OCI-LY7 (cell line): ENCODE measurements around the gene PKHD1.

Experiments
- CTCF ChIP-seq: fragments of 200-600 bp; sonication (generic); conservative IDR thresholded peaks from 2 replicates; pipeline ENCODE4 v1.5.1; 2014; ENCODE audit warnings: mild to moderate bottlenecking, antibody characterized with exemption, low read length, moderate library complexity, mixed read lengths
- EZH2phosphoT487 ChIP-seq: fragments of 200-600 bp; sonication (generic); IDR thresholded peaks from 2 replicates; pipeline ENCODE4 v1.6.1; 2018; ENCODE audit warnings: low read depth, borderline replicate concordance, mild to moderate bottlenecking, mixed run types, antibody characterized with exemption, low read length, moderate library complexity, mixed read lengths

DNA sequence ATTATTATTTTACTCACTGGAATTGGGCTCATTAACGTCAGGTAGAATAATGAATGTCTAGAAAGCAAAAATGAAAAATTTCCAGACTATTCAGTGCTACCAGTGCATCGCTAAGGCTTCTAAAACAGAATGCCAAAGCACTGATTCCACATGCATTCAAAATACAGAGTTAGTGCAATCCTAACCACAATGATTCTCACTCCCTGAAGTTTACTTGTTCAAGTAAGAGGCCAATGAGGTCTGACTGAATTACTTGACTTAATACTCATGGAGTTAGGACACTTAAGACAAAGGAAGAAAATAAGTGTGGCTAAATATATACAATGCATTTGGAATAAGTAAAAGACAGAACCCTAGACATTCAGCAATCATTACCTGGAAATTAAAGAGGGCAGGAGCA is 220.5 kb downstream of the PKHD1 start:
- TF ChIP-seq CTCF (no peak), EZH2phosphoT487 (no peak)
